PC-3 (cell line): Measurements from ENCODE around the gene LMOD3. TPM values are rescaled to one million over a fixed set of nuclear protein-coding genes. Genes with fewer than 3 reads are reported as not detected.

Experiments
- ATAC-seq: fragments of 200-7000 bp; cut with Tn5 transposase; 2 replicates; pipeline ENCODE4 v1.9.1; 2020; ENCODE audit warnings: mild to moderate bottlenecking, moderate library complexity
- BruUV-seq: library from RNA; stranded (reverse); fragments of 400-500 nt; replicated peaks from 2 replicates; lab custom pipeline; 2021; lab: Mats Ljungman, UMichigan
- CTCF ChIA-PET: fragments of 300-600 bp; sonication (Branson Sonifier 250); formaldehyde crosslinking; loops from one replicate; lab custom pipeline; 2022; ENCODE audit warnings: antibody characterized with exemption; lab: Charles Lee
- POLR2A ChIA-PET: fragments of 300-600 bp; sonication (Branson Sonifier 250); formaldehyde crosslinking; loops from one replicate; lab custom pipeline; 2022; ENCODE audit warnings: antibody characterized with exemption; ENCODE audit not compliant: unreplicated experiment; lab: Charles Lee
- DNase-seq: peaks from one replicate; pipeline ENCODE4 v3.0.0-alpha.2; 2015
- H2AFZ ChIP-seq: fragments of 300-600 bp; sonication (generic); 2 replicates; pipeline ENCODE4 v1.6.0; 2016; ENCODE audit warnings: antibody characterized with exemption, low read length
- H3F3A ChIP-seq: fragments of 300-600 bp; sonication (generic); one replicate; pipeline ENCODE4 v1.6.0; 2017; ENCODE audit warnings: antibody characterized with exemption, low read length, control low read depth, mild to moderate bottlenecking; ENCODE audit not compliant: unreplicated experiment
- H3K27ac ChIP-seq: fragments of 300-600 bp; sonication (generic); 2 replicates; pipeline ENCODE4 v1.5.1; 2016; ENCODE audit warnings: mild to moderate bottlenecking, low read length
- H3K27me3 ChIP-seq: fragments of 300-600 bp; sonication (generic); 2 replicates; pipeline ENCODE4 v1.6.1; 2016; ENCODE audit warnings: low read length, mixed read lengths
- H3K36me3 ChIP-seq: fragments of 300-600 bp; sonication (generic); 2 replicates; pipeline ENCODE4 v1.6.1; 2016; ENCODE audit warnings: low read depth, mixed run types, low read length, mixed read lengths
- H3K4me1 ChIP-seq: fragments of 300-600 bp; sonication (generic); 2 replicates; pipeline ENCODE4 v1.5.1; 2016; ENCODE audit warnings: low read length; ENCODE audit not compliant: insufficient read depth
- H3K4me2 ChIP-seq: fragments of 300-600 bp; sonication (generic); 2 replicates; pipeline ENCODE4 v1.6.0; 2016; ENCODE audit warnings: low read length
- H3K4me3 ChIP-seq: fragments of 300-600 bp; sonication (generic); 2 replicates; pipeline ENCODE4 v1.5.1; 2016; ENCODE audit warnings: mild to moderate bottlenecking, low read length, mixed read lengths
- H3K79me2 ChIP-seq: fragments of 300-600 bp; sonication (generic); 2 replicates; pipeline ENCODE4 v1.6.1; 2017; ENCODE audit warnings: low read length, mixed read lengths
- H3K9ac ChIP-seq: fragments of 300-600 bp; sonication (generic); 2 replicates; pipeline ENCODE4 v1.6.0; 2016; ENCODE audit warnings: mild to moderate bottlenecking, low read length
- H3K9me2 ChIP-seq: fragments of 300-600 bp; sonication (generic); replicated peaks from 2 replicates; pipeline ENCODE4 v1.6.1; 2016; ENCODE audit warnings: mixed run types, low read length, mixed read lengths
- H3K9me3 ChIP-seq: fragments of 300-600 bp; sonication (generic); 2 replicates; pipeline ENCODE4 v1.6.1; 2016; ENCODE audit warnings: low read length, mixed read lengths
- H4K20me1 ChIP-seq: fragments of 300-600 bp; sonication (generic); 2 replicates; pipeline ENCODE4 v1.6.1; 2016; ENCODE audit warnings: low read length, mixed read lengths
- CTCF ChIP-seq: fragments of 300-600 bp; sonication (generic); conservative IDR thresholded peaks from 2 replicates; pipeline ENCODE4 v1.5.1; 2017; ENCODE audit warnings: antibody characterized with exemption, low read depth, mild to moderate bottlenecking, low read length
- EZH2 ChIP-seq: fragments of 300-600 bp; sonication (generic); IDR thresholded peaks from one replicate; pipeline ENCODE4 v1.6.1; 2017; ENCODE audit warnings: antibody characterized with exemption, mild to moderate bottlenecking, low read length; ENCODE audit not compliant: unreplicated experiment
- EZH2phosphoT487 ChIP-seq: fragments of 300-600 bp; sonication (generic); IDR thresholded peaks from 2 replicates; pipeline ENCODE4 v1.6.1; 2018; ENCODE audit warnings: mild to moderate bottlenecking, antibody characterized with exemption, low read length, borderline replicate concordance
- intact Hi-C: fragments of 100-400 bp; cut with micrococcal nuclease; formaldehyde crosslinking; loops from 2 replicates; pipeline ENCODE4 v1.9.0; 2023
- total RNA-seq: library from RNA; depleted of rRNA; stranded (reverse); fragments of >200 nt; gene quantifications from 2 replicates; pipeline ENCODE4 v1.2.3, GENCODE V29; 2014

LMOD3 gene
- total RNA-seq, 1 experiment from 2014 or later: not detected

GRCh38 chr3:69116162-69116561 lies 6.2 kb downstream of the LMOD3 start:
- intact Hi-C loops: no loop called here
- POLR2A ChIA-PET: no interaction called here

GRCh38 chr3:69115731-69116130 lies 6.7 kb downstream of the LMOD3 start:
- Histone ChIP-seq H4K20me1 (no peaks in the 10 kb centered on the region), H3K4me2 (peak overlapping the region; percentile 65; the same call in 1 of the 2 replicates), H3K36me3 (no peaks in the 10 kb centered on the region), H3F3A (no peaks in the 10 kb centered on the region), H3K9me3 (no peaks in the 10 kb centered on the region), H3K4me1 (peaks cover 33% of the 10 kb centered on the region), H3K4me3 (no peak overlapping the region), H3K9ac (no peak overlapping the region), H3K9me2 (no peaks in the 10 kb centered on the region), H2AFZ (no peak overlapping the region), H3K27ac (peak overlapping the region; percentile 72), H3K27me3 (no peaks in the 10 kb centered on the region), H3K79me2 (no peaks in the 10 kb centered on the region)
- intact Hi-C loops: no loop called here
- ATAC-seq (peak; percentile 80), DNase-seq (peak; percentile 62)
- POLR2A ChIA-PET: no interaction called here
- BruUV-seq: no TSS peak
- CTCF ChIA-PET: no interaction called here
- TF ChIP-seq EZH2 (no peak), EZH2phosphoT487 (no peak), CTCF (no peak)

More at GRCh38 chr3:69116162-69116561, 6.2 kb downstream of the LMOD3 start:
- Histone ChIP-seq H3K36me3 (no peaks in the 10 kb centered on the region), H3K9me3 (no peaks in the 10 kb centered on the region), H4K20me1 (no peaks in the 10 kb centered on the region), H3K4me2 (peak overlapping the region; percentile 65), H3K4me1 (peaks cover 33% of the 10 kb centered on the region), H2AFZ (no peak overlapping the region), H3F3A (no peaks in the 10 kb centered on the region), H3K27me3 (no peaks in the 10 kb centered on the region), H3K9me2 (no peaks in the 10 kb centered on the region), H3K79me2 (no peaks in the 10 kb centered on the region), H3K9ac (no peak overlapping the region), H3K27ac (peak overlapping the region; percentile 72), H3K4me3 (no peak overlapping the region)
- TF ChIP-seq EZH2phosphoT487: no peak
- no peak for TF ChIP-seq CTCF
- TF ChIP-seq EZH2: no peak
- CTCF ChIA-PET: no interaction called here
- DNase-seq (no peak), ATAC-seq (no peak)
- no TSS peak for BruUV-seq

- POLR2A ChIA-PET: no interaction called here
- Histone ChIP-seq H3K4me3 (no peak overlapping the region), H3K79me2 (no peaks in the 10 kb centered on the region), H3K27ac (no peak overlapping the region), H3F3A (no peaks in the 10 kb centered on the region), H3K4me2 (no peak overlapping the region), H3K9ac (no peak overlapping the region), H3K36me3 (no peaks in the 10 kb centered on the region), H4K20me1 (no peaks in the 10 kb centered on the region), H3K9me3 (no peaks in the 10 kb centered on the region), H2AFZ (no peak overlapping the region), H3K4me1 (peaks cover 33% of the 10 kb centered on the region), H3K9me2 (no peaks in the 10 kb centered on the region), H3K27me3 (no peaks in the 10 kb centered on the region)
- TF ChIP-seq EZH2phosphoT487 (no peak), EZH2 (no peak), CTCF (no peak)
- intact Hi-C loops: no loop called here
- DNase-seq: no peak
- CTCF ChIA-PET: no interaction called here
- ATAC-seq: no peak
- BruUV-seq: no TSS peak
Observed at GRCh38 chr3:69113536-69113935, 8.9 kb downstream of the LMOD3 start.
